ENCODE data around the gene ARMC6.

DNA sequence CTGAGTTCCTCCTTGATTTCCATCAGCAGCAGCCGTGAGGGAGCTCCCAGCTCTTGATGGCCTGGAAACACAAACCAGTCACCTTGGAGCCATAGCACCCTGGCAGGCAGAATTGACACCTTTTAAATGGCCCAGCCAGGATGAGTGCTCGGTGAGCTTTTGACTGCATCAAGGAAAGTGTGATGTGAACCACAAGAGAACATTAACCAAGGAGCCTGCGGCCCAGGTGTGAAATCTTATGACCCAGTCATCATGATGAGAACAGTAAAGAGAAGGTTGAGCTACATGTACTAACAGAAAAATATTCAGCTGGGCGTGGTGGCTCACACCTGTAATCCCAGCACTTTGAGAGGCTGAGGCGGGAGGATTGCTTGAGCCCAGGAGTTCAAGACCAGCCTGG lies 22.9 kb upstream of the ARMC6 start:
- TF ChIP-seq POLR2A (IDR thresholded peaks at IDR 0.05): no peak
- TF ChIP-seq, protein P1, sequence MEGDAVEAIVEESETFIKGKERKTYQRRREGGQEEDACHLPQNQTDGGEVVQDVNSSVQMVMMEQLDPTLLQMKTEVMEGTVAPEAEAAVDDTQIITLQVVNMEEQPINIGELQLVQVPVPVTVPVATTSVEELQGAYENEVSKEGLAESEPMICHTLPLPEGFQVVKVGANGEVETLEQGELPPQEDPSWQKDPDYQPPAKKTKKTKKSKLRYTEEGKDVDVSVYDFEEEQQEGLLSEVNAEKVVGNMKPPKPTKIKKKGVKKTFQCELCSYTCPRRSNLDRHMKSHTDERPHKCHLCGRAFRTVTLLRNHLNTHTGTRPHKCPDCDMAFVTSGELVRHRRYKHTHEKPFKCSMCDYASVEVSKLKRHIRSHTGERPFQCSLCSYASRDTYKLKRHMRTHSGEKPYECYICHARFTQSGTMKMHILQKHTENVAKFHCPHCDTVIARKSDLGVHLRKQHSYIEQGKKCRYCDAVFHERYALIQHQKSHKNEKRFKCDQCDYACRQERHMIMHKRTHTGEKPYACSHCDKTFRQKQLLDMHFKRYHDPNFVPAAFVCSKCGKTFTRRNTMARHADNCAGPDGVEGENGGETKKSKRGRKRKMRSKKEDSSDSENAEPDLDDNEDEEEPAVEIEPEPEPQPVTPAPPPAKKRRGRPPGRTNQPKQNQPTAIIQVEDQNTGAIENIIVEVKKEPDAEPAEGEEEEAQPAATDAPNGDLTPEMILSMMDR (IDR thresholded peaks at IDR 0.05): no peak
